K562 (cell line): ENCODE measurements around the gene UBE2S. TPM values are rescaled to one million over a fixed set of nuclear protein-coding genes. Genes with fewer than 3 reads are reported as not detected.

Experiments
- DIDO1 ChIP-seq: fragments of 450-650 bp; IDR thresholded peaks from 2 replicates; pipeline ENCODE4 v1.6.1; 2016; ENCODE audit warnings: low read depth, missing biosample characterization, missing genetic modification characterization
- FOXJ2 ChIP-seq: fragments of 200-800 bp; sonication (Bioruptor generic); IDR thresholded peaks from 2 replicates; pipeline ENCODE4 v1.6.1; 2016; ENCODE audit warnings: missing genetic modification characterization, missing compliant biosample characterization
- ILK ChIP-seq: fragments of 450-650 bp; IDR thresholded peaks from 2 replicates; pipeline ENCODE4 v1.6.1; 2016; ENCODE audit warnings: missing genetic modification characterization, low read depth, mild to moderate bottlenecking, missing compliant biosample characterization, moderate library complexity, borderline replicate concordance
- NONO ChIP-seq, 2 experiments: fragments of 200-400 bp in 1 of 2; fragments of 450-650 bp in 1 of 2; formaldehyde crosslinking in 1 of 2; IDR thresholded peaks; 2 replicates each; pipeline ENCODE4 v1.6.1; 2017; ENCODE audit warnings: low read depth in 2 of 2, mild to moderate bottlenecking in 2 of 2, moderate library complexity in 2 of 2, low read length in 1 of 2
- PCBP2 ChIP-seq: fragments of 200-400 bp; formaldehyde crosslinking; IDR thresholded peaks from 2 replicates; pipeline ENCODE4 v1.6.1; 2018; ENCODE audit warnings: low read length, low read depth, mild to moderate bottlenecking, moderate library complexity; ENCODE audit not compliant: poor library complexity, severe bottlenecking
- TCFL5 ChIP-seq: fragments of 250-450 bp; sonication (Bioruptor Pico); conservative IDR thresholded peaks from 2 replicates; pipeline ENCODE4 v1.6.1; 2021; ENCODE audit warnings: mild to moderate bottlenecking, moderate library complexity, matching md5 sums
- WHSC1 ChIP-seq: IDR thresholded peaks from one replicate; pipeline ENCODE4 v1.6.1; 2012; ENCODE audit warnings: low read length, control low read depth, inconsistent platforms
- ZZZ3 ChIP-seq: fragments of 450-650 bp; IDR thresholded peaks from 2 replicates; pipeline ENCODE4 v1.6.1; 2016; ENCODE audit warnings: antibody characterized with exemption, mild to moderate bottlenecking, moderate library complexity
- polyA plus RNA-seq, 8 experiments: library from polyadenylated mRNA; depleted of rRNA in 4 of 8; stranded (reverse) in 5 of 8; unstranded in 3 of 8; fragments of >200 nt; fragmentation: Nextera tagmentation in 2 of 8; fragmentation: Illumina TruSeq in 1 of 8; extraction: Ambion mirVana in 2 of 8; extraction: Trizol in 1 of 8; gene quantifications; 2 replicates each; pipeline versions ENCODE4 v1.2.1 to v1.2.3, GENCODE V29; 2011 to 2014; ENCODE audit warnings: inconsistent platforms in 1 of 8, missing spikeins in 1 of 8
- total RNA-seq, 7 experiments: library from RNA; depleted of rRNA in 6 of 7; stranded (reverse); fragments of >200 nt in 6 of 7; fragmentation: Illumina TruSeq in 2 of 7; extraction: Trizol in 2 of 7; gene quantifications; 2 replicates each; pipeline versions ENCODE4 v1.2.1 to v1.2.3, GENCODE V29; 2011 to 2021; ENCODE audit warnings: low replicate concordance in 1 of 7
- TF ChIP-seq, protein P1 (sequence below): sonication (generic); formaldehyde crosslinking; IDR thresholded peaks from 2 replicates; pipeline ENCODE4 v1.8.0; 2022; ENCODE audit warnings: mild to moderate bottlenecking, missing genetic modification reagents
- TF ChIP-seq, protein P2 (sequence below): fragments of 250-450 bp; sonication (Bioruptor Pico); IDR thresholded peaks from 2 replicates; pipeline ENCODE4 v1.5.0; 2020; ENCODE audit warnings: mild to moderate bottlenecking, borderline replicate concordance
- TF ChIP-seq, protein P3 (sequence below): fragments of 450-650 bp; IDR thresholded peaks from 2 replicates; pipeline ENCODE4 v1.7.0; 2016; ENCODE audit warnings: borderline replicate concordance
- TF ChIP-seq, protein P4 (sequence below), 2 experiments: fragments of 450-650 bp; conservative IDR thresholded peaks; 2 replicates each; pipeline ENCODE4 v1.6.1; 2017; ENCODE audit warnings: mild to moderate bottlenecking in 2 of 2, moderate library complexity in 2 of 2
- TF ChIP-seq, protein P5 (sequence below): fragments of 450-650 bp; IDR thresholded peaks from 2 replicates; pipeline ENCODE4 v1.6.1; 2017; ENCODE audit warnings: antibody characterized with exemption, mild to moderate bottlenecking

The UBE2S gene
- total and polyA plus RNA-seq, 9 of the 15 experiments (the other 6 are each of a cell fraction or from before 2014, with no cell fraction given) = 1.5 to 1,305 (median 157) TPM

DNA sequence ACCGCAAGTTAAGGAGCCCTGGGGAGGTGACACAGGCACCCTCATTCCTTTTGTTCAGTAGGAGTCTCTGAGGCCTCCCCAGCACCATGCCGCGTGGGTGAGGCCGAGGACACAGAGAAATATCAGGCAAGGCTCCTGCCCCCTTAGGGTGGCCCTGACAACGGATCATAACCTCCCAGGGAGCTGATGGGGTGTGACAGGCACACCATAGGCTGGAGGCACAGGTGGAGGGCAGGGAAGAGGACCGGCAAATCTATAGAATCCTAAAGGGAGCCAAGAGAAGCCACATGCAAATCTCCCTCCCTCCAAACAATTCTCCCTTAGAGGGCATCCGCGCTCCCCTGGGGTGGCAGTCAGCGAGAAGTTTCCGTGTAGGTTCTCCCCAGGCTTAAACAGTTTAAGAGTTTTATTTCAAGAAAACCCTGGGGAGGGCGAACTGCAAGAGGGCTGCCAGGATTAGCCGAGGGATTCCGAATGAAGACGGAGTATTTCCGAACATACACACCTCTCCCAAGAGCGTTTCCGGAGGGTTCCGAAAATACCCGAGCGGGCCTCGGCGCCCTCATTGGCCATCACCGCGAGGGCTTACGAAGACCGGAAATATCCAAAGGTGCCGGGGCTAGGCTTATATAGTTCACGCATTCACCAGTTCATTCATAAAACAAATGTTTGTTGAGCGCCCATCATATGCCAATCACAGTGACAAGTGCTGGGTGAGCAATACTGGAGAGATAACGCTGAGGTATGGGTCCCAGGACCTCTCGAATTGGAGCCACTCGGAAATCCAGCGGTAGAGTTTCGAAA lies 22.5 kb downstream of the UBE2S start (continued):
- TF ChIP-seq, protein P1, sequence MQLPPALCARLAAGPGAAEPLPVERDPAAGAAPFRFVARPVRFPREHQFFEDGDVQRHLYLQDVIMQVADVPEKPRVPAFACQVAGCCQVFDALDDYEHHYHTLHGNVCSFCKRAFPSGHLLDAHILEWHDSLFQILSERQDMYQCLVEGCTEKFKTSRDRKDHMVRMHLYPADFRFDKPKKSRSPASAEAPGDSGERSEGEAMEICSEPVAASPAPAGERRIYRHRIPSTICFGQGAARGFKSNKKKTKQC (CRISPR knock-in tag) = no peak
- TF ChIP-seq, protein P2, sequence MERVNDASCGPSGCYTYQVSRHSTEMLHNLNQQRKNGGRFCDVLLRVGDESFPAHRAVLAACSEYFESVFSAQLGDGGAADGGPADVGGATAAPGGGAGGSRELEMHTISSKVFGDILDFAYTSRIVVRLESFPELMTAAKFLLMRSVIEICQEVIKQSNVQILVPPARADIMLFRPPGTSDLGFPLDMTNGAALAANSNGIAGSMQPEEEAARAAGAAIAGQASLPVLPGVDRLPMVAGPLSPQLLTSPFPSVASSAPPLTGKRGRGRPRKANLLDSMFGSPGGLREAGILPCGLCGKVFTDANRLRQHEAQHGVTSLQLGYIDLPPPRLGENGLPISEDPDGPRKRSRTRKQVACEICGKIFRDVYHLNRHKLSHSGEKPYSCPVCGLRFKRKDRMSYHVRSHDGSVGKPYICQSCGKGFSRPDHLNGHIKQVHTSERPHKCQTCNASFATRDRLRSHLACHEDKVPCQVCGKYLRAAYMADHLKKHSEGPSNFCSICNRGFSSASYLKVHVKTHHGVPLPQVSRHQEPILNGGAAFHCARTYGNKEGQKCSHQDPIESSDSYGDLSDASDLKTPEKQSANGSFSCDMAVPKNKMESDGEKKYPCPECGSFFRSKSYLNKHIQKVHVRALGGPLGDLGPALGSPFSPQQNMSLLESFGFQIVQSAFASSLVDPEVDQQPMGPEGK = no peak
- TF ChIP-seq FOXJ2 (tag) (peak; percentile 53; the same call in 1 of the 2 replicates), TCFL5 (CRISPR knock-in tag) (no peak), NONO (IDR thresholded peaks at IDR 0.05; ENCODE audit: low read depth in 2 of 2, low read length in 1 of 2) (no peak), DIDO1 (tag) (no peak), ZZZ3 (peak; percentile 22; the same call in 1 of the 2 replicates), WHSC1 (no peak), ILK (tag) (no peak), PCBP2 (no peak)
- TF ChIP-seq, protein P3, sequence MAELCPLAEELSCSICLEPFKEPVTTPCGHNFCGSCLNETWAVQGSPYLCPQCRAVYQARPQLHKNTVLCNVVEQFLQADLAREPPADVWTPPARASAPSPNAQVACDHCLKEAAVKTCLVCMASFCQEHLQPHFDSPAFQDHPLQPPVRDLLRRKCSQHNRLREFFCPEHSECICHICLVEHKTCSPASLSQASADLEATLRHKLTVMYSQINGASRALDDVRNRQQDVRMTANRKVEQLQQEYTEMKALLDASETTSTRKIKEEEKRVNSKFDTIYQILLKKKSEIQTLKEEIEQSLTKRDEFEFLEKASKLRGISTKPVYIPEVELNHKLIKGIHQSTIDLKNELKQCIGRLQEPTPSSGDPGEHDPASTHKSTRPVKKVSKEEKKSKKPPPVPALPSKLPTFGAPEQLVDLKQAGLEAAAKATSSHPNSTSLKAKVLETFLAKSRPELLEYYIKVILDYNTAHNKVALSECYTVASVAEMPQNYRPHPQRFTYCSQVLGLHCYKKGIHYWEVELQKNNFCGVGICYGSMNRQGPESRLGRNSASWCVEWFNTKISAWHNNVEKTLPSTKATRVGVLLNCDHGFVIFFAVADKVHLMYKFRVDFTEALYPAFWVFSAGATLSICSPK = no peak
- TF ChIP-seq, protein P4, sequence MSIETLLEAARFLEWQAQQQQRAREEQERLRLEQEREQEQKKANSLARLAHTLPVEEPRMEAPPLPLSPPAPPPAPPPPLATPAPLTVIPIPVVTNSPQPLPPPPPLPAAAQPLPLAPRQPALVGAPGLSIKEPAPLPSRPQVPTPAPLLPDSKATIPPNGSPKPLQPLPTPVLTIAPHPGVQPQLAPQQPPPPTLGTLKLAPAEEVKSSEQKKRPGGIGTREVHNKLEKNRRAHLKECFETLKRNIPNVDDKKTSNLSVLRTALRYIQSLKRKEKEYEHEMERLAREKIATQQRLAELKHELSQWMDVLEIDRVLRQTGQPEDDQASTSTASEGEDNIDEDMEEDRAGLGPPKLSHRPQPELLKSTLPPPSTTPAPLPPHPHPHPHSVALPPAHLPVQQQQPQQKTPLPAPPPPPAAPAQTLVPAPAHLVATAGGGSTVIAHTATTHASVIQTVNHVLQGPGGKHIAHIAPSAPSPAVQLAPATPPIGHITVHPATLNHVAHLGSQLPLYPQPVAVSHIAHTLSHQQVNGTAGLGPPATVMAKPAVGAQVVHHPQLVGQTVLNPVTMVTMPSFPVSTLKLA (conservative IDR thresholded peaks at IDR 0.05) = peak in 1 of 2 experiments; percentile 24; a peak in 2 of 4 replicates
- TF ChIP-seq, protein P5, sequence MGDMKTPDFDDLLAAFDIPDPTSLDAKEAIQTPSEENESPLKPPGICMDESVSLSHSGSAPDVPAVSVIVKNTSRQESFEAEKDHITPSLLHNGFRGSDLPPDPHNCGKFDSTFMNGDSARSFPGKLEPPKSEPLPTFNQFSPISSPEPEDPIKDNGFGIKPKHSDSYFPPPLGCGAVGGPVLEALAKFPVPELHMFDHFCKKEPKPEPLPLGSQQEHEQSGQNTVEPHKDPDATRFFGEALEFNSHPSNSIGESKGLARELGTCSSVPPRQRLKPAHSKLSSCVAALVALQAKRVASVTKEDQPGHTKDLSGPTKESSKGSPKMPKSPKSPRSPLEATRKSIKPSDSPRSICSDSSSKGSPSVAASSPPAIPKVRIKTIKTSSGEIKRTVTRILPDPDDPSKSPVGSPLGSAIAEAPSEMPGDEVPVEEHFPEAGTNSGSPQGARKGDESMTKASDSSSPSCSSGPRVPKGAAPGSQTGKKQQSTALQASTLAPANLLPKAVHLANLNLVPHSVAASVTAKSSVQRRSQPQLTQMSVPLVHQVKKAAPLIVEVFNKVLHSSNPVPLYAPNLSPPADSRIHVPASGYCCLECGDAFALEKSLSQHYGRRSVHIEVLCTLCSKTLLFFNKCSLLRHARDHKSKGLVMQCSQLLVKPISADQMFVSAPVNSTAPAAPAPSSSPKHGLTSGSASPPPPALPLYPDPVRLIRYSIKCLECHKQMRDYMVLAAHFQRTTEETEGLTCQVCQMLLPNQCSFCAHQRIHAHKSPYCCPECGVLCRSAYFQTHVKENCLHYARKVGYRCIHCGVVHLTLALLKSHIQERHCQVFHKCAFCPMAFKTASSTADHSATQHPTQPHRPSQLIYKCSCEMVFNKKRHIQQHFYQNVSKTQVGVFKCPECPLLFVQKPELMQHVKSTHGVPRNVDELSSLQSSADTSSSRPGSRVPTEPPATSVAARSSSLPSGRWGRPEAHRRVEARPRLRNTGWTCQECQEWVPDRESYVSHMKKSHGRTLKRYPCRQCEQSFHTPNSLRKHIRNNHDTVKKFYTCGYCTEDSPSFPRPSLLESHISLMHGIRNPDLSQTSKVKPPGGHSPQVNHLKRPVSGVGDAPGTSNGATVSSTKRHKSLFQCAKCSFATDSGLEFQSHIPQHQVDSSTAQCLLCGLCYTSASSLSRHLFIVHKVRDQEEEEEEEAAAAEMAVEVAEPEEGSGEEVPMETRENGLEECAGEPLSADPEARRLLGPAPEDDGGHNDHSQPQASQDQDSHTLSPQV = peak; percentile 64
